ENCODE measurements around the gene ZNF407.

Gene ZNF407

DNA sequence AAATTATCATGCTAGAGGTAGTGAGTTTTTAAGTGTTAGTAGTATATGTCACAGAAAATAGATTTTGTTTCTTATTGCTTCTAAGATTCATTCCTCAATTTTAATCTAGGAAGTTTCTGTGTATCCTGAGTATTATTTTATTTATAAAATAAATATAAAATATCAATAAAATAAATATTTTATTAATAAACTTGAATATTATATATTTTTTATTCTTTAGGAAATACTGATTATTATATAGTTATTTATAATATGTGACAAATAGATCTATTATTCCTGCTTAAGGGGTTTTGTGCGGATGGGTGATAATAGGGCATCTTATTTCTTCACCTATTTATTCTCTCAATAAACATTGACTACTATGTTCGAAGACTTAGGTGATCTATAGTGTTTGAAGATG is 191.0 kb downstream of the ZNF407 start:
- DNase-seq (ENCODE audit: low read depth): no peak

DNA sequence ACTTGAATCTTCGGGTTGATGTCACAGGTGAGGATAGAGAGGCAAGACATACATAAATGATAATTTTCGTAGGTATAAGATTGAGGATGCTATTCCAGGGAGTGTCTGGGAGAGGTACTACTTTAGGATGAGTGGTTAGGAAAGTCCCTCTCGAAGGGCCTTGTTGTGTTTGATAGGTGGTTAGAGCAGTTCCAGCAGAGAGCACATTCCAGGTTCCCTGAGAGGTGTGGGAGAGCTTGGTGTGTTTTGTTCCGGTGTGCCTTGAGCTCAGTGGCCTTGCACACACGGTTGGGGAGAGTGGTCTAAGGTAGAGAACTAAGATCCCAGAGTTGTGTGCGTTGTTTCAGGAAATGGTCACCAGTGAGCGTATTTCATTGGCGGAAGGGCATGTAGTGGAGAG is 191.4 kb downstream of the ZNF407 start:
- no peak for DNase-seq (ENCODE audit: low read depth)

GRCh38 chr18:74790451-74790850 is 192.8 kb downstream of the ZNF407 start:
- DNase-seq (ENCODE audit: low read depth): no peak

DNA sequence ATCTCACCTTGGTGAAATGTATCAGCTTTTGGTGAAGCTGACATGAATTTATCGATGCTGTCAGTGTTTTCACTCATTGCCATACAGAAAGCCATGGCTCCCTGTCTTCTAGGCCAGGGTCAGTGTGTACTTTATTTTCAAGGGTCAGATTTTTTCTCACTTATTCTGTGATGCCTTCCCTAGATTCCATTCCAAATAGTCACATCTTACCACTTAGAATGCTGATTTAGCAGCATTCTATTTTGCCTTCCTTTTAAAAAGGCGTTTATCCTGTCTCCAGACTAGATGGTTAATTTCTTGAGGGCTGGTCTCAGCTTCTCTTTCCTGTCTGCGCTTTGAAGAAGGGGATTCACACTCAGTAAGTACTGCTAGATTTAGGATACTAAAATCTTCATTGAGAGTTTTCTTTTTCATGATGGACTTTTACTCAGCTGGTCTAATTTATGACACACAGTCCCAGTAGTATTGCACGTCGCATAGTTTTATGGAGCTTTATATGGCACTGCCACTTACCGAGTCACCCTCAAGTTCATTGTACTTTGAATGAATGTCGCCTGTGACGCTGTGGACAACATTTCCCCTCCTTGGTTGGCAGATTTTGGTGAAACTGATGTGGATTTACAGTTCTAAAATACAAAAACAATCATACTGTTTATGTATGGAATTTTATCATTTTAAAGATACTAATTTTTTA is 194.0 kb downstream of the ZNF407 start:
- no peak for DNase-seq (ENCODE audit: low read depth)

- DNase-seq (ENCODE audit: low read depth): no peak
Measured at GRCh38 chr18:74793746-74794145, 196.1 kb downstream of the ZNF407 start.

GRCh38 chr18:74795751-74796150 is 198.1 kb downstream of the ZNF407 start:
- DNase-seq (ENCODE audit: low read depth): no peak

DNA sequence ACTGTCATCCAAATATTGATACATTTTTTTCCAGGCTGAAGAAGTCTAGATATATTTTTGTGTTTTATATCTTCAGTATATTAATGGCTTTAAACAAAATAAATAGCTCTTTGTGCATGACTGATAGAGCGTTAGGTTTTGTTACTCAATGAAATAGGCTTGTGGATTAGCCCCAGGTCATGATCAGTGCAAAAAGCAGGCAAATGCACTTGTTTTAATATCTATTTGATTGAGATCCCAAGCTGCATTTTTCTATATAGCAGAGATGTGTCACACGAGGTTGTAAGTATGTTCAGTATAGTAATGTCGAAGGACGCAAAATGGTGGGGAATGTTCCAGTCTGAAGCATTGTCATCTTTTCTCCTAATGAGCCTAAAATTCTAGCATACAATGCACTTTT is 198.5 kb downstream of the ZNF407 start:
- DNase-seq (ENCODE audit: low read depth): no peak

GRCh38 chr18:74796841-74797576 is 199.3 kb downstream of the ZNF407 start:
- peak; percentile 18 for DNase-seq (ENCODE audit: low read depth)

DNA sequence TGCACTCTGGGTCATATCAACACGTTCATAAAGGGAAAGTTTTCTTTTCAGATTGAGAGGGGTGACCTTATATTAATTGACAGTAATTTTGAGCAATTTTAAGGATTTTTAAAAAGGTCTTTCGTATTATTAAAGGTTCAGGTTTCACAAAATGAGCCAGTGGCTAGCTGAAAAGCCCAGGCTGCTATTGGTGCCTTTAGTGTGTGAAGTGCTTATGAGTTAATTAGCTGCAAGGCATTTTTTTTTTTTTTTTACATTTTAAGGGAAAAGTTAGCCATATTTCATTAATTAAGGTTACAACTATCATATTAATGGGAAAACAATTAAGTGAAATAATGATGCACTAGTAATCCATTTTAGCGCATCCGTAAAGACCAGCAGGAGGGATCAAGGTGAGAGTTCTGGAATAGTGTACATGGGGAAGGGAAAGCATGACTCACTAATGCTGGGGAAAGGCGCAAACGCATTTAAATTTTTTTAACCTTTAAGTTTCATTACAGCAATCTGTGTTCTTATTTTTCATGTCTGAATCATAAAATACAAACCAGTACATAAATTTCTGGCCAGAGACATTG is 200.0 kb downstream of the ZNF407 start:
- no peak for DNase-seq (ENCODE audit: low read depth)

DNA sequence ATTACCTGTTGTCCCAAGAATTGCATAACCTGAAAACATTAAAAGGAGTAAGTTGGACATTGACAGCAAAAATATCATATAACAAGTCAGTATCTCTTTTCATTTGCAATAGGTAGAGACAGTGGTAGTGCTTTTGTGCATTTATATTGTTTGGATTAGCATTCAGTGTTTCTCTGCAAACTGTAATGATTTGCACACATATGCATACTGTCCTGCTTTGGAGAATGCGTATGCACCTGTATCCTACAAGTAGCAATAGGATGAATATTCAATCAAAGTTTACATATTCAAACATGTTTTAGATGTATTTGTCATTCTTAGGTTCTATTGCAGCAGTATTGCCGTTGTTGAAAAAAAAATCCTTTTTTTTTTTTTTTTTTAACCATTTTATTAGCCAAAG is 201.9 kb downstream of the ZNF407 start:
- no peak for DNase-seq (ENCODE audit: low read depth)

DNA sequence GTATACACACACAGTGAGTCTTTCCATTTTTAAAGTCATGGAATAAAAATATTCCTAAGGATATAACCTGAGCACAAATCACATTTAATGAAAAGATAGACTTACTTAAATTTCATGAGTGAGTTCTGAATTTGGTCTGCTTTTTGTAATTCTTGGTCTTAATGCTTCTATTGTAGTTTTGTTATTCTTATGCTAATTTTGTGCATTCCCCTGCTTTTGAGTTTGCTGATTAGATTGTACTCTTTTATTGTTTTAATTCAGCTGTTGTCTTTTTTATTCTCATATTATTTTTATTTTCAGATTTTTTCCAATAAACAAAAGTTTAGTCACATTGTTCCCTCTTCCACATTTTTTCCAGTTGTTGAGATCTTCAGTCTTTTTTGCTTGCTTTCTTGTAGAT is 202.4 kb downstream of the ZNF407 start:
- DNase-seq (ENCODE audit: low read depth): no peak

- DNase-seq (ENCODE audit: low read depth): no peak
Measured at GRCh38 chr18:74803117-74803516, 205.4 kb downstream of the ZNF407 start.

DNA sequence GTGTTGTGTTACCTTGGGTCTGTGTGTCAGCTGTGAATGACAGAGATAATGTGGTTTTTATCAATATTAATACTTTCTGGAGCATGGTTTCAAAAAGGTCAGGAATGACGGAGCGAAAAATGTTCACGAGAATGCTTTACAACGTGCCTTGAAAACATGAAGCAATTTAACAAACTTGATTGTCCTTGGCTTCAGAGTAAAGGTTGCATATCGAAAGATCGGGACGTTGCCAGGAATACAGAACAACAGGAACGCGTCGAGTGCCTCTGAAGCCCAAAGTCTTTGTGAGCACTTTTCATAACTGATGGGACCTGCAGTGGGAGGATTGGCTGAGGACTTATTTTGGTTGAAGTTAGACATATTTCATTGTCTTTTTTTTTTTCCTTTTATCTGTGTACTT is 206.1 kb downstream of the ZNF407 start:
- DNase-seq (ENCODE audit: low read depth): no peak

DNA sequence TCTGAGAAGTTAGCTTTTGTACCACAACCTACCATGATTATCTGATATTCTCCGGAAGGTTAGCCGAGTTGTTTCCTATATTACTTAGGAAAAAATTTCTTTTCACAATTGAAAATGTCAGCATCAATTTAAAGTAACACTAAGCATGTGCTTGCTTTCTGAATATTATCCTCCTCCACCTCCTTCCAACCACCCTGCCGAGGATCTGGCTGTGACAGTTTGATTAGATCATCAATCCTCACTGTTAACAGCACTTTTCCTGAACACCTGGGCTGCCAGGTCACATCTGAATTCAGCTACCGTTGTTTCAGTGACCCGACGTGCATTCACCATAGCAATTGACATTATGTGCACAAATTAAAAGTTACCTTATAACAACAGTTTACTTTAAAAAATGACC is 207.0 kb downstream of the ZNF407 start:
- DNase-seq (ENCODE audit: low read depth): no peak

DNA sequence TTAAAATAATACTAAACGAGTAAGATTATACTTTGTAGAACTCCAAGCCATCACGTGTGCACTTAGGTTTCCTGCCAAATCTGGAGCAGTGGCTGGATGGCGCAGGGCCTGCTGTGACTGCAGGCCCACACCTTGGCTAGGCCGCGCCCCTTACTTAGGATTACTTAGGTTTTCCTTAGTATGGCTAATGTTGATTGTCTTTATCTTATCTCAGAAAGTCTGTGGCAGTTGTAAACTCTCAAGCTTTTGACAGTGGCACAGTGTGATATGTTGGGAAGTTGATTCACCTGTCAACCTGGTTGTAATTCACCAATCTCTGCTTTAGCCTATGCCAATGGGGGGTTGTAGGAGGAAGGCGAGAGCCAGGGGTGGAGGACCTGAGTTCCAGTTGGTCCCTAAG is 208.4 kb downstream of the ZNF407 start:
- DNase-seq (ENCODE audit: low read depth): no peak

- DNase-seq (ENCODE audit: low read depth): peak; percentile 69
Measured at GRCh38 chr18:74806700-74807416, 209.2 kb downstream of the ZNF407 start.

GRCh38 chr18:74817576-74817975 is 219.9 kb downstream of the ZNF407 start:
- DNase-seq (ENCODE audit: low read depth): no peak

DNA sequence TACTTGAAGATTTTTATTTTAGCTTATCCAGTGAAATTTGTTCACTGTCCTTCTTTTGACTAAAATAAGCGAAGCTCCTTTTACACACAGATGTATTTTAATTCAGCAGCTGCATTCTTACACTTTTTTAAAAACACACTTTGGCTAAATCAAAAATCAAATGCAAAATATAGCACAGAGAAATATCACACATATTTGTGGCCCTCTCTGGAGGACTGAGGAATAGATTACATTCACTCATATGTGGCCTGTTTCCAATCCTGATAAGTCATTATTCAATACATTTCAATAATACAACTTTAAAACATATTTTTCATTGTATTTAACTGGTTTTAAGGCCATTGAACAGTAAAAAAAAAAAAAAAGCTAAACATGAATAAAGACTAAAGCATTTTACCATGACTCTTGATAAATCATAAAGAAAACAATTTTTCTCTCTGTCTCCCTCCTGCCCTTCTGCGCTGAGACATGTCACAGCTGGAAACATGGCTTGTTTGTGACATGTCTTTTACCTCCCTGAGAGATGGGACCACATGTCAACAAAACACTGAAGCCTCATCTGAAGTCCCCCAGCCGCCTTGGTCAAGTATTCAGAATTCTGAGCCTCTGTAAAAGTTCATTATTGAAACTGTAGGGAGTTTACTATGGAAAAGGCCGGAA is 221.0 kb downstream of the ZNF407 start:
- no peak for DNase-seq (ENCODE audit: low read depth)

GRCh38 chr18:74819433-74820059 is 221.9 kb downstream of the ZNF407 start:
- no peak for DNase-seq (ENCODE audit: low read depth)

DNA sequence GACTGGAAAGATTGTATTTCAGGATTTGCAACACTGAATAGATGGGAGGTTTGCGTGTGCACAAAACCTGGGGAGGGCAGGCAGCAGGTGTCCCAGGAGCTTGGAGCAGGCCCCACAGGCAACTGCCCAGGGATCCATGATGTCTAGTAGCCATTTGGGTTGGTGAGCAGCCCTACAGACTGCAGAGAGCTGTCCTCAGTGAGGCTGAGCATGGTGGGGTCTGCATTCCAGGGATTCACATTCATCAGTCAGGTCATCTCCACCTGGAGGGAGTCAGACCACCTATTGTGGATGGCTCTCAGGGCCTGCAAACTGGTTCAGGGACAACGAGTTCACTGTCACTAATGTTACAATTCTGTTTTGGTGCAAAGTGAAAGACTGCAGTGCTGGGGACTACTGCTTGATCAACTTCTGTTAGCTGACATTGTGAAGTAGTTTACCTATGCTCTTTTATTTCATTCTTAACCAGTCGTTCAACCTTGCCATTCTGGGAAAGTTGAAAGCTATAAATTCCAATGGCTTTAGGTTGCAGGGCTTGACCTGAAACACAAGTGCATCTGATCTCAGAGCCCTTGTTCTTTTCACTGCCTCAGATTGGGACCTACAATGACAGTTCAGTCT is 222.6 kb downstream of the ZNF407 start:
- no peak for DNase-seq (ENCODE audit: low read depth)

- DNase-seq (ENCODE audit: low read depth): no peak
Measured at GRCh38 chr18:74825460-74825859, 227.8 kb downstream of the ZNF407 start.

All from HS-5 (cell line).